SK-N-SH treated with all-trans-retinoic acid at 6 μM for 48 hours (cell line): ENCODE measurements around the gene DENND2A.

Source experiments
- ATAC-seq: fragments of 200-7000 bp; cut with Tn5 transposase; 3 replicates; pipeline ENCODE4 v1.9.1; 2020; ENCODE audit warnings: mild to moderate bottlenecking, moderate library complexity
- ARNTL ChIP-seq: fragments of 450-650 bp; formaldehyde crosslinking; IDR thresholded peaks from 2 replicates; pipeline ENCODE4 v1.5.0; 2020; ENCODE audit warnings: low read depth, mild to moderate bottlenecking, moderate library complexity, borderline replicate concordance
- CREB5 ChIP-seq: fragments of 250-450 bp; sonication (Bioruptor Pico); IDR thresholded peaks from 2 replicates; pipeline ENCODE4 v1.5.1; 2020; ENCODE audit warnings: low read depth, mild to moderate bottlenecking, moderate library complexity
- CSDC2 ChIP-seq: fragments of 250-450 bp; sonication (Bioruptor Pico); IDR thresholded peaks from 2 replicates; pipeline ENCODE4 v1.5.0; 2020; ENCODE audit warnings: mild to moderate bottlenecking, moderate library complexity
- CSRNP3 ChIP-seq: fragments of 250-450 bp; sonication (Bioruptor Pico); IDR thresholded peaks from 2 replicates; pipeline ENCODE4 v1.5.1; 2021; ENCODE audit warnings: mild to moderate bottlenecking, moderate library complexity
- GLIS3 ChIP-seq: fragments of 250-450 bp; sonication (Bioruptor Pico); IDR thresholded peaks from 2 replicates; pipeline ENCODE4 v1.5.0; 2020; ENCODE audit warnings: mild to moderate bottlenecking, moderate library complexity
- OSR1 ChIP-seq: fragments of 250-450 bp; sonication (Bioruptor Pico); IDR thresholded peaks from 2 replicates; pipeline ENCODE4 v1.8.0; 2022; ENCODE audit warnings: moderate library complexity, mild to moderate bottlenecking, inconsistent platforms
- POU6F1 ChIP-seq: fragments of 250-450 bp; sonication (Bioruptor Pico); IDR thresholded peaks from 2 replicates; pipeline ENCODE4 v1.8.0; 2021; ENCODE audit warnings: low read depth, mild to moderate bottlenecking, moderate library complexity, borderline replicate concordance
- PPARA ChIP-seq: fragments of 250-450 bp; sonication (Bioruptor Pico); IDR thresholded peaks from 2 replicates; pipeline ENCODE4 v1.5.0; 2020; ENCODE audit warnings: mild to moderate bottlenecking, borderline replicate concordance
- SNAI2 ChIP-seq: fragments of 250-450 bp; sonication (Bioruptor Pico); IDR thresholded peaks from 2 replicates; pipeline ENCODE4 v1.5.0; 2020; ENCODE audit warnings: mild to moderate bottlenecking, moderate library complexity
- TCF4 ChIP-seq: fragments of 250-450 bp; sonication (Bioruptor Pico); IDR thresholded peaks from 2 replicates; pipeline ENCODE4 v1.8.0; 2021; ENCODE audit warnings: mild to moderate bottlenecking, moderate library complexity, borderline replicate concordance
- TSHZ2 ChIP-seq: fragments of 250-450 bp; sonication (Bioruptor Pico); IDR thresholded peaks from 2 replicates; pipeline ENCODE4 v1.5.0; 2020; ENCODE audit warnings: mild to moderate bottlenecking, moderate library complexity
- ZC3H10 ChIP-seq: fragments of 250-450 bp; sonication (Bioruptor Pico); IDR thresholded peaks from 2 replicates; pipeline ENCODE4 v1.5.1; 2021; ENCODE audit warnings: mild to moderate bottlenecking, moderate library complexity
- ZFP3 ChIP-seq: fragments of 250-450 bp; sonication (Bioruptor Pico); IDR thresholded peaks from 2 replicates; pipeline ENCODE4 v1.5.0; 2020; ENCODE audit warnings: mild to moderate bottlenecking, moderate library complexity
- ZNF70 ChIP-seq: fragments of 450-650 bp; formaldehyde crosslinking; IDR thresholded peaks from 2 replicates; pipeline ENCODE4 v1.5.0; 2020; ENCODE audit warnings: mild to moderate bottlenecking, moderate library complexity

DENND2A gene

GRCh38 chr7:140485500-140486265, 154.9 kb downstream of the DENND2A start:
- ATAC-seq, result 0 out of 3 replicates have a peak, but pooled peaks have one; percentile 19
- TF ChIP-seq POU6F1 (CRISPR knock-in tag) (no peak), CSDC2 (CRISPR knock-in tag) (no peak), TCF4 (CRISPR knock-in tag) (no peak), PPARA (CRISPR knock-in tag) (no peak), SNAI2 (CRISPR knock-in tag) (no peak), GLIS3 (CRISPR knock-in tag) (no peak), ZC3H10 (CRISPR knock-in tag) (no peak), CSRNP3 (CRISPR knock-in tag) (no peak)

GRCh38 chr7:140484951-140485499, 155.6 kb downstream of the DENND2A start:
- no peak for ATAC-seq

More at GRCh38 chr7:140484951-140485499, 155.6 kb downstream of the DENND2A start:
- TF ChIP-seq TSHZ2, result no peak
- TF ChIP-seq CSRNP3 (CRISPR knock-in tag), result no peak
- TF ChIP-seq CREB5 (CRISPR knock-in tag), result no peak
- no peak for TF ChIP-seq TCF4 (CRISPR knock-in tag)
- no peak for TF ChIP-seq ZFP3 (CRISPR knock-in tag)
- no peak for TF ChIP-seq POU6F1 (CRISPR knock-in tag)
- no peak for TF ChIP-seq GLIS3 (CRISPR knock-in tag)
- no peak for TF ChIP-seq ZNF70 (CRISPR knock-in tag)
- no peak for TF ChIP-seq OSR1 (CRISPR knock-in tag)
- no peak for TF ChIP-seq CSDC2 (CRISPR knock-in tag)
- TF ChIP-seq ARNTL (CRISPR knock-in tag), result no peak
